Muscle layer of duodenum (tissue), 2 donors: ENCODE results near the gene ZNF790.
A peak's percentile ranks its signal among the peaks of the same experiment; 100 is the strongest.

Experiments
- H3K27ac ChIP-seq: one replicate; pipeline ENCODE4 v1.7.0; 2013; ENCODE audit warnings: mild to moderate bottlenecking, low read length
- H3K27me3 ChIP-seq: one replicate; pipeline ENCODE4 v1.7.0; 2013; ENCODE audit warnings: low read depth, mild to moderate bottlenecking, control low read depth, low read length
- H3K36me3 ChIP-seq, 2 donors: one replicate each; pipeline ENCODE4 v1.7.0; 2013; ENCODE audit warnings: low read length in 2 of 2, control low read depth in 1 of 2, mild to moderate bottlenecking in 1 of 2; ENCODE audit not compliant: insufficient read depth in 2 of 2, control insufficient read depth in 1 of 2
- H3K4me1 ChIP-seq, 2 donors: one replicate each; pipeline ENCODE4 v1.7.0; 2013; ENCODE audit warnings: low read length in 2 of 2, mild to moderate bottlenecking in 2 of 2, control low read depth in 1 of 2, moderate library complexity in 1 of 2; ENCODE audit not compliant: insufficient read depth in 2 of 2, control insufficient read depth in 1 of 2
- H3K4me3 ChIP-seq, 2 donors: one replicate each; pipeline ENCODE4 v1.7.0; 2013; ENCODE audit warnings: low read length in 2 of 2, low read depth in 1 of 2, mild to moderate bottlenecking in 1 of 2
- H3K9me3 ChIP-seq, 2 donors: one replicate each; pipeline ENCODE4 v1.7.0; 2013; ENCODE audit warnings: low read length in 2 of 2, control low read depth in 1 of 2, mild to moderate bottlenecking in 1 of 2; ENCODE audit not compliant: control insufficient read depth in 1 of 2
- donor health status: healthy.

The ZNF790 gene

DNA sequence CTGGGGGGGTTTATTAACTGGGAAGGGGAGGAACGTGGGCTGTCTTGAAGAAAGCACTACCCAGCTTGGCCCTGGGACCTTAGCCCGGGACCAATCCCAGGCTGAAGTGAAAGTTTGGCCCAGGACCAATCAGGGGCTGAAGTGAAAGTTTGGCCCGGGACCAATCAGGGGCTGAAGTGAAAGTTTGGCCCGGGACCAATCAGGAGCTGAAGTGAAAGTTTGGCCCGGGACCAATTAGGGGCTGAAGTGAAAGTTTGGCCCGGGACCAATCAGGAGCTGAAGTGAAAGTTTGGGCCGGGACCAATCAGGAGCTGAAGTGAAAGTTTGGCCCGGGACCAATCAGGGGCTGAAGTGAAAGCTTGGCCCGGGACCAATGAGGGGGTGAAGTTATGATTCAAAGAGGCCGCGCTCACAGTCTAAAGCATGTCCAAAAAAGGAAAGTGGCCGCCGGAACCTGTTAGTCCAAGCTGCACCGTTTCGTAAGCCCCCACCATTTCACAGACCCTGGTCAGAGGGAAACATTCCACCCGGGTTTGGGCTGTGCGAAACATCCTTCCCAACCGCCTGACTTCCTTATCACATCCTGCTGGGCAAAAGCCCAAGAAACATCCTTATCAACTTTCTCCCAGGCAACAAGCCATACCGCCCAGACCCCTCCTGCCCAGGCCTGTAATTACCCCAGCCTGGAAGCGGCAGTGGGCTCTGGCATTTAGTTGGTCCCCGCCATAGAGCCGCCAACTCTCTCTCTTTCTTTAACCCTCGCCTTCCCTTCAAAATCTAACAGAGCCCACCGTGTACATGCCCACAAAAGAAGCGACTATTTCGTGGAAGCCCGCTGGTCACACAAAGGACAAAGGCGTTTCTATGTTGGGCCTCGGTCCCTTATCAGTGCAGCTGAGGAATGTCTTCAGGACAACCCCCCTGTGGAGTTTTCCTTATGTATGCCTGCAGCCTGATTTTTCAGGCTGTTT lies 66.6 kb downstream of the ZNF790 start:
- H3K27ac ChIP-seq = peak overlapping the region; percentile 84
- H3K9me3 ChIP-seq = peaks cover under 1 to 18% of the 10 kb centered on the region in 2 donors
- H3K36me3 ChIP-seq = no peaks in the 10 kb centered on the region
- peak overlapping the region; percentile 91 to 97 for H3K4me3 ChIP-seq
- no peaks in the 10 kb centered on the region for H3K27me3 ChIP-seq
- H3K4me1 ChIP-seq = peaks cover 0 to 15% of the 10 kb centered on the region in 2 donors
